Transverse colon (tissue), 4 donors: ENCODE results near the gene ARHGAP44. TPM values are rescaled to one million over a fixed set of nuclear protein-coding genes. Genes with fewer than 3 reads are reported as not detected.

Experiments
- DNase-seq: peaks from one replicate; pipeline ENCODE4 v3.0.0-alpha.2; 2019
- H3K27ac ChIP-seq, 4 donors: fragments of 200-600 bp; sonication (generic); 2 replicates each; pipeline ENCODE4 v1.5.1; 2016 to 2018; ENCODE audit warnings: inconsistent platforms in 4 of 4
- H3K27me3 ChIP-seq: fragments of 200-600 bp; sonication (generic); 2 replicates; pipeline ENCODE4 v1.5.1; 2017; ENCODE audit warnings: inconsistent platforms
- H3K36me3 ChIP-seq, 4 donors: fragments of 200-600 bp; sonication (generic); 2 replicates each; pipeline ENCODE4 v1.5.1; 2017 to 2019; ENCODE audit warnings: inconsistent platforms in 4 of 4
- H3K4me1 ChIP-seq, 4 donors: fragments of 200-600 bp; sonication (generic); 2 replicates each; pipeline ENCODE4 v1.5.1; 2017 to 2020; ENCODE audit warnings: inconsistent platforms in 4 of 4
- H3K4me3 ChIP-seq, 4 donors: fragments of 200-600 bp; sonication (generic); 1 replicate in 1 of 4; 2 replicates in 3 of 4; pipeline versions ENCODE4 v1.5.1 to v1.6.1; 2017 to 2019; ENCODE audit warnings: inconsistent platforms in 4 of 4
- H3K9me3 ChIP-seq, 2 donors: fragments of 200-600 bp; sonication (generic); 2 replicates each; pipeline ENCODE4 v1.5.1; 2017 to 2019; ENCODE audit warnings: inconsistent platforms in 2 of 2
- CTCF ChIP-seq, 5 experiments: fragments of 200-600 bp in 3 of 5; fragments of 450-650 bp in 2 of 5; sonication (generic) in 3 of 5; IDR thresholded peaks; 1 replicate in 2 of 5; 2 replicates in 3 of 5; pipeline ENCODE4 v1.5.1; 2016 to 2017; ENCODE audit warnings: antibody characterized with exemption in 5 of 5, inconsistent platforms in 3 of 5, mild to moderate bottlenecking in 2 of 5, moderate library complexity in 1 of 5
- EP300 ChIP-seq: sonication (generic); formaldehyde crosslinking; IDR thresholded peaks from one replicate; pipeline ENCODE4 v1.6.1; 2017; ENCODE audit warnings: antibody characterized with exemption, low read depth
- POLR2A ChIP-seq: fragments of 450-650 bp; IDR thresholded peaks from one replicate; pipeline ENCODE4 v1.6.1; 2016; ENCODE audit warnings: antibody characterized with exemption, mild to moderate bottlenecking, moderate library complexity
- POLR2AphosphoS5 ChIP-seq, 3 donors: sonication (generic); formaldehyde crosslinking; IDR thresholded peaks; one replicate each; pipeline ENCODE4 v1.6.1; 2016; ENCODE audit warnings: antibody characterized with exemption in 3 of 3
- WGBS, 2 donors: methylation state at CpG; one replicate each; pipeline ENCODE4 v1.1.5; 2018; ENCODE audit warnings: low coverage in 1 of 2; 5-methylcytosine and 5-hydroxymethylcytosine counted together
- in situ Hi-C, 4 donors: fragments of 200-750 bp; cut with MboI; loops; one replicate each; pipeline versions ENCODE4 v1.15.0 to v1.15.1; 2017; ENCODE audit warnings: low sequenced_read_pairs in 3 of 4, low pct_ligation_motif_present in 1 of 4, low pct_unique_long_range_greater_than_20kb in 1 of 4
- intact Hi-C: fragments of 100-400 bp; cut with DNase I; formaldehyde crosslinking; loops from one replicate; pipeline ENCODE4 v1.15.1; 2023; ENCODE audit warnings: low total_unique reads
- total RNA-seq, 4 donors: library from RNA; depleted of rRNA; stranded (reverse); fragments of >200 nt; gene quantifications; one replicate each; pipeline ENCODE4 v1.1.0, GENCODE V29; 2016

Gene ARHGAP44
- total RNA-seq, 4 donors from 2014 or later: 29.2 to 107 (median 53.9) TPM

- Histone ChIP-seq H3K4me3 (peak overlapping the region; percentile 7 to 86 (median 77)), H3K27me3 (no peaks in the 10 kb centered on the region), H3K27ac (peak overlapping the region; percentile 74 to 85 (median 77)), H3K4me1 (peaks cover 3 to 28% (median 4%) of the 10 kb centered on the region in 4 donors), H3K36me3 (no peaks in the 10 kb centered on the region), H3K9me3 (no peaks in the 10 kb centered on the region)
- TF ChIP-seq POLR2A: peak; percentile 8
- no peak for TF ChIP-seq POLR2AphosphoS5 (IDR thresholded peaks at IDR 0.05)
- WGBS, 2 donors: 12 to 18% methylated on average over 12 to 26 of the region's 27 CpGs
- in situ Hi-C loops: no loop called here
- intact Hi-C loops: no loop called here
- DNase-seq: peak; percentile 17
Observed at GRCh38 chr17:12790249-12791106, 1.2 kb downstream of the ARHGAP44 start.

GRCh38 chr17:12794919-12795532, 5.7 kb downstream of the ARHGAP44 start:
- H3K36me3 ChIP-seq: no peaks in the 10 kb centered on the region
- H3K27me3 ChIP-seq: no peaks in the 10 kb centered on the region
- no peak overlapping the region for H3K27ac ChIP-seq
- no peak for DNase-seq
- in situ Hi-C loops: no loop called here
- no peaks in the 10 kb centered on the region for H3K9me3 ChIP-seq
- intact Hi-C loops: no loop called here
- H3K4me3 ChIP-seq: no peak overlapping the region
- TF ChIP-seq POLR2A (no peak), CTCF (IDR thresholded peaks at IDR 0.05) (no peak), EP300 (no peak), POLR2AphosphoS5 (IDR thresholded peaks at IDR 0.05) (no peak)
- 52 to 78% methylated on average over 3 to 6 of the region's 6 CpGs for WGBS, 2 donors
- peaks cover 0 to 28% (median 5%) of the 10 kb centered on the region in 4 donors for H3K4me1 ChIP-seq

- no peaks in the 10 kb centered on the region for H3K9me3 ChIP-seq
- intact Hi-C loops (no loop called here), in situ Hi-C loops (loop anchor here in 1 of 4 donors (25.0 kb wide), 1 partner anchor 89 kb away; no protein-coding TSS in a partner anchor)
- H3K27ac ChIP-seq: no peak overlapping the region
- H3K4me1 ChIP-seq: peaks cover 0 to 16% (median 0%) of the 10 kb centered on the region in 4 donors
- H3K4me3 ChIP-seq: no peak overlapping the region
- WGBS, 2 donors: 50 to 62% methylated on average over 1 to 3 of the region's 3 CpGs
- no peaks in the 10 kb centered on the region for H3K36me3 ChIP-seq
- no peak for DNase-seq
- no peak for TF ChIP-seq POLR2A
- TF ChIP-seq CTCF (IDR thresholded peaks at IDR 0.05): no peak
- no peak for TF ChIP-seq POLR2AphosphoS5 (IDR thresholded peaks at IDR 0.05)
- no peak for TF ChIP-seq EP300
- H3K27me3 ChIP-seq: no peaks in the 10 kb centered on the region
Observed at GRCh38 chr17:12800855-12801365, 11.6 kb downstream of the ARHGAP44 start.

- intact Hi-C loops: no loop called here
Observed at GRCh38 chr17:12806630-12807029, 17.3 kb downstream of the ARHGAP44 start.

More at GRCh38 chr17:12806630-12807029, 17.3 kb downstream of the ARHGAP44 start:
- no peak overlapping the region for H3K27ac ChIP-seq
- TF ChIP-seq CTCF (IDR thresholded peaks at IDR 0.05) (no peak), EP300 (no peak), POLR2A (no peak), POLR2AphosphoS5 (IDR thresholded peaks at IDR 0.05) (no peak)
- in situ Hi-C loops: loop anchor here in 1 of 4 donors (25.0 kb wide), 1 partner anchor 94 kb away; no protein-coding TSS in a partner anchor
- H3K36me3 ChIP-seq: no peaks in the 10 kb centered on the region
- peaks cover 0 to 8% (median 0%) of the 10 kb centered on the region in 4 donors for H3K4me1 ChIP-seq
- no peak overlapping the region for H3K4me3 ChIP-seq
- no peaks in the 10 kb centered on the region for H3K27me3 ChIP-seq
- no peak for DNase-seq
- peaks cover 0 to 3% of the 10 kb centered on the region in 2 donors for H3K9me3 ChIP-seq
- WGBS, 2 donors: 84 to 100% methylated on average over 1 of the region's 1 CpG
